WERI-Rb-1 (cell line): ENCODE results near the gene FIG4.
"Not testable (repeated sequence)": the region's sequence is repeated elsewhere in the genome, so short reads cannot be mapped to it uniquely, and the experiment has no call there.

Experiments
- DNase-seq: peaks from one replicate; pipeline ENCODE4 v3.0.0-alpha.2; 2020
- H3K27ac ChIP-seq: fragments of 250-450 bp; sonication (Bioruptor Pico); 2 replicates; pipeline ENCODE4 v1.5.1; 2020; ENCODE audit warnings: mild to moderate bottlenecking, moderate library complexity
- H3K27me3 ChIP-seq: fragments of 250-450 bp; sonication (Bioruptor Pico); 2 replicates; pipeline ENCODE4 v1.5.1; 2021; ENCODE audit warnings: mild to moderate bottlenecking, low read depth, moderate library complexity; ENCODE audit not compliant: insufficient read depth, severe bottlenecking
- H3K36me3 ChIP-seq: fragments of 250-450 bp; sonication (Bioruptor Pico); 2 replicates; pipeline ENCODE4 v1.5.1; 2020; ENCODE audit warnings: mild to moderate bottlenecking, moderate library complexity
- H3K4me3 ChIP-seq: 2 replicates; pipeline ENCODE4 v1.5.1; 2011; ENCODE audit warnings: low read depth, mild to moderate bottlenecking, control low read depth, low read length
- H3K9me3 ChIP-seq: fragments of 250-450 bp; sonication (Bioruptor Pico); 2 replicates; pipeline ENCODE4 v1.5.1; 2021; ENCODE audit warnings: mild to moderate bottlenecking, moderate library complexity; ENCODE audit not compliant: severe bottlenecking
- TF ChIP-seq, protein P1 (sequence below): IDR thresholded peaks from 2 replicates; pipeline ENCODE4 v1.5.1; 2011; ENCODE audit warnings: low read depth, mild to moderate bottlenecking, control low read depth, inconsistent platforms, low read length

The FIG4 gene

GRCh38 chr6:109867009-109867969 lies 176.2 kb downstream of the FIG4 start:
- no peaks in the 10 kb centered on the region for H3K36me3 ChIP-seq
- peaks cover 2% of the 10 kb centered on the region for H3K9me3 ChIP-seq
- H3K4me3 ChIP-seq: no peak overlapping the region
- no peak for DNase-seq
- TF ChIP-seq, protein P1, sequence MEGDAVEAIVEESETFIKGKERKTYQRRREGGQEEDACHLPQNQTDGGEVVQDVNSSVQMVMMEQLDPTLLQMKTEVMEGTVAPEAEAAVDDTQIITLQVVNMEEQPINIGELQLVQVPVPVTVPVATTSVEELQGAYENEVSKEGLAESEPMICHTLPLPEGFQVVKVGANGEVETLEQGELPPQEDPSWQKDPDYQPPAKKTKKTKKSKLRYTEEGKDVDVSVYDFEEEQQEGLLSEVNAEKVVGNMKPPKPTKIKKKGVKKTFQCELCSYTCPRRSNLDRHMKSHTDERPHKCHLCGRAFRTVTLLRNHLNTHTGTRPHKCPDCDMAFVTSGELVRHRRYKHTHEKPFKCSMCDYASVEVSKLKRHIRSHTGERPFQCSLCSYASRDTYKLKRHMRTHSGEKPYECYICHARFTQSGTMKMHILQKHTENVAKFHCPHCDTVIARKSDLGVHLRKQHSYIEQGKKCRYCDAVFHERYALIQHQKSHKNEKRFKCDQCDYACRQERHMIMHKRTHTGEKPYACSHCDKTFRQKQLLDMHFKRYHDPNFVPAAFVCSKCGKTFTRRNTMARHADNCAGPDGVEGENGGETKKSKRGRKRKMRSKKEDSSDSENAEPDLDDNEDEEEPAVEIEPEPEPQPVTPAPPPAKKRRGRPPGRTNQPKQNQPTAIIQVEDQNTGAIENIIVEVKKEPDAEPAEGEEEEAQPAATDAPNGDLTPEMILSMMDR: no peak
- no peaks in the 10 kb centered on the region for H3K27me3 ChIP-seq
- no peak overlapping the region for H3K27ac ChIP-seq

DNA sequence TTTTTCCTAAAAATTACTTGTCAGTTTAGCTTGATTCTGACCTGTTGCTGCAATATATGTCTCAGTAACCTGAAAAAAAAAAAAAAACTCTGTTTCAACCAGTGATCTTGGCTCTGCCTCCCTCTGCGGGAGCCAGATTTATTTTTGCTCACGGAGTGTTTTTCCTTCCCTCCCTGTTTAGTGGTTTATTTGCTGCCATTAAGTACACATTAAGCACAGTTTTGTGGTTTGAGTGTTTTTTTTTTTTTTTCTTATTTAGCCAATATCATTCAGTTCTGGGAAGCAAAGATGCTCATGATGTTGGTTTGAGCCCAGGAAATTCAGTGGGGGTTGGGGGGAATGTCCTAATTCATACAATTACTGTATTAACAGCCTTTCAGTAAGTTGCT lies 176.9 kb downstream of the FIG4 start:
- no peak overlapping the region for H3K4me3 ChIP-seq
- no peaks in the 10 kb centered on the region for H3K36me3 ChIP-seq
- no peak for DNase-seq
- no peak overlapping the region for H3K27ac ChIP-seq
- no peaks in the 10 kb centered on the region for H3K27me3 ChIP-seq
- TF ChIP-seq, protein P1: no peak
- H3K9me3 ChIP-seq: peaks cover 2% of the 10 kb centered on the region

DNA sequence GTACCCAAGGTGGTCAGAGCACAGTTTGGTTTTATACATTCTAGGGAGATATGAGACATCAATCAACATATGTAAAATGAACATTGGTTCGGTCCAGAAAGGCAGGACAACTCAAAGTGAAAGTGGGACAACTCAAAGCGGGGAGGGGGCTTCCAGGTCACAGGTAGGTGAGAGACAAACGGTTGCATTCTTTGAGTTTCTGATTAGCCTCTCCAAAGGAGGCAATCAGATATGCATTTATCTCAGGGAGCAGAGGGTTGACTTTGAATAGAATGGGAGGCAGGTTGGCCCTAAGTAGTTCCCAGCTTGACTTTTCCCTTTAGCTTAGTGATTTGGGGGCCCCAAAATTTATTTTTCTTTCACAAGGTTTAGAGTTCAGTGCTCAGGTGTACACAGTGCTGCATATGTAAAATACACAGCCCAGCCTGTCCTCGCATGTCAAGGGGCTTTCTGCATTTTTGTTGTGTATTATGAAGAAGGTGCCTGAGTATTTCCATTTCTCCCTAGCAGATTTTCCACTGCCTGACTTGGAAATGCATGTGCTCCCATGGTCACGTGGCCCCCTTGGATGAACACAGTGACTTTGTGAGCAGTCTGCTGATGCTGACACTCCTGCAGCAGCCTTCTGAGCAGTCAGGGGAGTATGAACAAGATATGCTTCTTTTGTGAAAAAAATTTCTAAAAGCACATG lies 178.4 kb downstream of the FIG4 start:
- not testable (repeated sequence) for H3K36me3 ChIP-seq, H3K27ac ChIP-seq, DNase-seq

DNA sequence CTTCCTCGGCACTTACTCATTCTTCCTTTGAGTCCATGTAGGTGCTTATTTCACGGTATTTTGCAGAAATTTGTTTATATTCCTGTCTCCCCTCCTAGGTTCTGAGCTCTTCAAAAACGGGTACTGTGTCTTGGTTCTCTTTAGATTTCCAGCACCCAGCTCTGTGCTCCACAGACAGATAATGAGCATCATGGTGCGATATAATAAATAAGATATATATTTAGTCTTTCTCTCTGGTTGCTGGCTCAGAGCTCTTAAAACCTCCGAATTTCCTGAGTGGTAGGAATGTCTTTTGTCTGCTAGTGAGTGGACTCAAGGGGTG lies 179.0 kb downstream of the FIG4 start:
- H3K9me3 ChIP-seq: no peaks in the 10 kb centered on the region
- TF ChIP-seq, protein P1: no peak

More for the DNA sequence above, 178.4 kb downstream of the FIG4 start:
- not testable (repeated sequence) for H3K27me3 ChIP-seq, H3K9me3 ChIP-seq, H3K4me3 ChIP-seq

DNA sequence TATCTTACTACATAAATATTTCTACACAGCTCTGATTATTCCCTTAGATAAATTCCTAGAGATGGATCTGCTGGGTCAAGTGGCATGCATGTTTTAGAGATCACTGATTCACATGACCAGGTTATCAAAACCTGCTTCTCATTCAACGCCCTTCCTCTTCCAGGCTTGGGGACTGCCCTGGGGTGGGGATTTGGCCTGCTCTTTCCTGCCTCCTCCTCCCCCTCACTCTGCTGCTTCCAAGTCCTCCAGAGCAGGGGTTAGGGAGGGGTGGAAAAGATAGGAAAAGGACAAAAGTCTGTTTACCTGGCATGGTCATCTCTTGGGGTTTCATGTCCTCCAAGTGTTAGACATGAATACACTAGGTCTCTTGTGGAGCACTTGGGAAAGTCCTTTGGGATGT lies 181.5 kb downstream of the FIG4 start:
- TF ChIP-seq, protein P1: no peak

More for the DNA sequence above, 179.0 kb downstream of the FIG4 start:
- no peak for DNase-seq
- H3K4me3 ChIP-seq: no peak overlapping the region
- H3K27me3 ChIP-seq: no peaks in the 10 kb centered on the region
- H3K36me3 ChIP-seq: no peaks in the 10 kb centered on the region
- H3K27ac ChIP-seq: no peak overlapping the region

DNA sequence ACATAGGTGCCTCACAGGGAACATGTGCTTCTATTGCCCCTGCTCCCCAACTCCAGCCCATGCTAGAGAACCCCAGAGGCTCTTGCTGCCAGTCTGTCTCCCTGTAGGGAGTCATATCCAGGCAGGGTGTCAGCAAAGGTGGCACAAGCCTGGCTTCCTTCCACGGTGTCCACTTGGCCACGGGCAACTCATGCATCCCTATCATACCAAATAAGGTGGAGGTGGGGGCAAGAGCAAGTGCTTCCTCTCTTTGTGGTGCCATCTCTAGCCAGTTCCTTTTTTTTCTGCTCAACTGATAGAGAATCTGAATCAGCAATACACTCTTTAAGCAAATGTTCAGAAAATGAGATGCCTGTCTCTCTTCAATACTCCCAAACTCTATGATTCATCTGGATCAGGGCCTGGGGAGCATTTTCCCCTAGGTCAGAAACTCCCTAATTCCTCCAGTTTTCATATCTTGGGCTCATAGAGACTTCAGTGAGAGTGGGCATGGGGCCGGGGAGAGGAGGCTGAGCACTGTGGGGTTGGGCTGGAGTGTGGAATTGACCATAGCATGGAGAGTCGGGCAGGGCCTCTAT lies 182.0 kb downstream of the FIG4 start:
- TF ChIP-seq, protein P1: no peak
- no peaks in the 10 kb centered on the region for H3K36me3 ChIP-seq
- DNase-seq: no peak
- no peak overlapping the region for H3K27ac ChIP-seq
- H3K4me3 ChIP-seq: no peak overlapping the region
- no peaks in the 10 kb centered on the region for H3K9me3 ChIP-seq
- no peaks in the 10 kb centered on the region for H3K27me3 ChIP-seq

More for the DNA sequence above, 181.5 kb downstream of the FIG4 start:
- Histone ChIP-seq H3K27ac (no peak overlapping the region), H3K27me3 (no peaks in the 10 kb centered on the region), H3K4me3 (no peak overlapping the region), H3K36me3 (no peaks in the 10 kb centered on the region), H3K9me3 (no peaks in the 10 kb centered on the region)
- DNase-seq: no peak
